Sigmoid colon (tissue), 4 donors: Measurements from ENCODE around the gene MRPL28.

Experiments used
- EP300 ChIP-seq, 4 donors: sonication (generic); formaldehyde crosslinking; IDR thresholded peaks; one replicate each; pipeline ENCODE4 v1.6.1; 2017; ENCODE audit warnings: antibody characterized with exemption in 4 of 4
- POLR2A ChIP-seq, 2 donors: fragments of 450-650 bp; IDR thresholded peaks; one replicate each; pipeline ENCODE4 v1.6.1; 2016; ENCODE audit warnings: antibody characterized with exemption in 2 of 2, mild to moderate bottlenecking in 2 of 2, moderate library complexity in 2 of 2
- POLR2AphosphoS5 ChIP-seq, 4 donors: sonication (generic); formaldehyde crosslinking; IDR thresholded peaks; one replicate each; pipeline ENCODE4 v1.6.1; 2017; ENCODE audit warnings: antibody characterized with exemption in 4 of 4
- TF ChIP-seq, protein P1 (sequence below), 4 experiments: fragments of 450-650 bp in 3 of 4; fragments of 200-600 bp in 1 of 4; IDR thresholded peaks; one replicate each; pipeline ENCODE4 v1.5.1; 2016 to 2019; ENCODE audit warnings: antibody characterized with exemption in 4 of 4, mild to moderate bottlenecking in 3 of 4, moderate library complexity in 2 of 4

DNA sequence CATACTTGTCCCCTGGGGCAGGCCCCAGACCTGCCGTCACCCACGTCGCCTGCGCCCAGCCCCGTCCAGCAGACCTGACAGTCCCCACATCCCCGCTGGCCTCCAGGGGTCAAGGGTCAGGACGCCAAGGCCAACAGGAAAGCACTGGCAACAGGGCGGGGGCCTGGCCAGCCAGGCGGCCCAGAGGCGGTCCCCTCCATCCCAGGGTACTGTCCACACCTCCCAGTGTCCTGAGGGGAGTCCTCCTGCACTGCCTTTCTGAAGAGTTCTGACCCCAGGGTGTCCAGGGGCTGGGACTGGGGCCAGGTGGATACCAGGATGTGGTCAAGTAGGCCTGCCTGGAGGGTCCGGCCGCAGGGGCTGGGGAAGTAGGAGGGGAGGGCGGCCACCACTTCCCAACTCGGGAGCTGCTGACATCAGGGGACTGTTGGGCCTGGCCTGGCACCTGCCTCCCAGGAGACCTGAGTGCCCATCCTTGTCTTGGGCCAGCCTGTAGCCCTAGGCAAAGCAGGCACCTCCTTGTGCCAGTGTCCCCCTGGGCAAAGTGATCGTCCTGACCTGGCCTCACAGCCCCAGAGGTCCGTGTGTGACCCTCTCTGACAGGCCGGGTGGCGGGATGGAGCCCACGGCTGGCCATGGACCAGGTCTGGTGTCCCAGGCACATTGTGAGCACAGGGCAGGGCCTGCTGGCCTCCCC, 11.1 kb downstream of the MRPL28 start:
- TF ChIP-seq POLR2A (IDR thresholded peaks at IDR 0.05) (no peak), EP300 (IDR thresholded peaks at IDR 0.05) (no peak), POLR2AphosphoS5 (IDR thresholded peaks at IDR 0.05) (no peak)
- TF ChIP-seq, protein P1, sequence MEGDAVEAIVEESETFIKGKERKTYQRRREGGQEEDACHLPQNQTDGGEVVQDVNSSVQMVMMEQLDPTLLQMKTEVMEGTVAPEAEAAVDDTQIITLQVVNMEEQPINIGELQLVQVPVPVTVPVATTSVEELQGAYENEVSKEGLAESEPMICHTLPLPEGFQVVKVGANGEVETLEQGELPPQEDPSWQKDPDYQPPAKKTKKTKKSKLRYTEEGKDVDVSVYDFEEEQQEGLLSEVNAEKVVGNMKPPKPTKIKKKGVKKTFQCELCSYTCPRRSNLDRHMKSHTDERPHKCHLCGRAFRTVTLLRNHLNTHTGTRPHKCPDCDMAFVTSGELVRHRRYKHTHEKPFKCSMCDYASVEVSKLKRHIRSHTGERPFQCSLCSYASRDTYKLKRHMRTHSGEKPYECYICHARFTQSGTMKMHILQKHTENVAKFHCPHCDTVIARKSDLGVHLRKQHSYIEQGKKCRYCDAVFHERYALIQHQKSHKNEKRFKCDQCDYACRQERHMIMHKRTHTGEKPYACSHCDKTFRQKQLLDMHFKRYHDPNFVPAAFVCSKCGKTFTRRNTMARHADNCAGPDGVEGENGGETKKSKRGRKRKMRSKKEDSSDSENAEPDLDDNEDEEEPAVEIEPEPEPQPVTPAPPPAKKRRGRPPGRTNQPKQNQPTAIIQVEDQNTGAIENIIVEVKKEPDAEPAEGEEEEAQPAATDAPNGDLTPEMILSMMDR (IDR thresholded peaks at IDR 0.05) = no peak
